NB4 (cell line): ENCODE data around the gene TUBGCP2.

Experiments
- CTCF ChIP-seq: IDR thresholded peaks from one replicate; pipeline ENCODE4 v1.5.1; 2012; ENCODE audit warnings: low read depth, low read length
- MAX ChIP-seq: IDR thresholded peaks from 2 replicates; pipeline ENCODE4 v1.6.1; 2011; ENCODE audit warnings: low read depth, low read length
- MYC ChIP-seq: IDR thresholded peaks from 2 replicates; pipeline ENCODE4 v1.6.1; 2011; ENCODE audit warnings: low read depth, low read length
- POLR2A ChIP-seq: IDR thresholded peaks from 2 replicates; pipeline ENCODE4 v1.6.1; 2011; ENCODE audit warnings: mild to moderate bottlenecking; ENCODE audit not compliant: insufficient read length; ENCODE audit errors: extremely low read depth

DNA sequence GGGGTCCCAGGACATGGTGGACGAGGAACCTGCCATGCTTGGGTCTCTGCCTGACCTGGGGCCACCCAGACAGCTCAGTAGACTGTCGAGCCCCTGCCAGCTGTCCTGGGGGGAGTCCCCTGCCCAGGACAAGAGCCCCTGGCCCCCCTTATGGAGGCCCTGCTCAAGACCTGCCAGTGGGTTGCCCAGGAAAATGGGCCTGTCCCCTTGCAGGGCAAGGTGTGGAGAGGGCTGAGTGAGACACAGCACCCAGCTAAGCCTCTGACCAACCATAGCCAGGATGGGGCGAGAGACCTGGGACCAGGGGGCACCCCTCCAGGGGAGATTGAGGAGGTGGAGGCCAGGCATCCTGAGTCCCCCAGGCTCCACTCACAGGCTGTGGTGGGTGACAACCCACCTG is 47.3 kb upstream of the TUBGCP2 start:
- TF ChIP-seq POLR2A (no peak), CTCF (no peak), MAX (no peak), MYC (no peak)
